Measurements from ENCODE around the gene RANBP3.

GRCh38 chr19:5904352-5905113 is 73.4 kb downstream of the RANBP3 start, which contains the start of gene VMAC:
- TF ChIP-seq, protein P1, sequence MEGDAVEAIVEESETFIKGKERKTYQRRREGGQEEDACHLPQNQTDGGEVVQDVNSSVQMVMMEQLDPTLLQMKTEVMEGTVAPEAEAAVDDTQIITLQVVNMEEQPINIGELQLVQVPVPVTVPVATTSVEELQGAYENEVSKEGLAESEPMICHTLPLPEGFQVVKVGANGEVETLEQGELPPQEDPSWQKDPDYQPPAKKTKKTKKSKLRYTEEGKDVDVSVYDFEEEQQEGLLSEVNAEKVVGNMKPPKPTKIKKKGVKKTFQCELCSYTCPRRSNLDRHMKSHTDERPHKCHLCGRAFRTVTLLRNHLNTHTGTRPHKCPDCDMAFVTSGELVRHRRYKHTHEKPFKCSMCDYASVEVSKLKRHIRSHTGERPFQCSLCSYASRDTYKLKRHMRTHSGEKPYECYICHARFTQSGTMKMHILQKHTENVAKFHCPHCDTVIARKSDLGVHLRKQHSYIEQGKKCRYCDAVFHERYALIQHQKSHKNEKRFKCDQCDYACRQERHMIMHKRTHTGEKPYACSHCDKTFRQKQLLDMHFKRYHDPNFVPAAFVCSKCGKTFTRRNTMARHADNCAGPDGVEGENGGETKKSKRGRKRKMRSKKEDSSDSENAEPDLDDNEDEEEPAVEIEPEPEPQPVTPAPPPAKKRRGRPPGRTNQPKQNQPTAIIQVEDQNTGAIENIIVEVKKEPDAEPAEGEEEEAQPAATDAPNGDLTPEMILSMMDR (IDR thresholded peaks at IDR 0.05): no peak
- no peak for TF ChIP-seq EZH2phosphoT487 (IDR thresholded peaks at IDR 0.05)

Measured in neural progenitor cell (in vitro differentiated cells).